Keratinocyte (primary cell): ENCODE data around the gene IL1RAPL1. TPM values are rescaled to one million over a fixed set of nuclear protein-coding genes. Genes with fewer than 3 reads are reported as not detected.

ENCODE experiments used
- DNase-seq: peaks from one replicate; pipeline ENCODE4 v3.0.0-alpha.2; 2011; ENCODE audit warnings: low read depth, missing footprints, low spot score
- FAIRE-seq: peaks from 2 replicates; lab custom pipeline; 2011; peaks lifted over from hg19 to GRCh38; lab: Jason Lieb, UNC
- H2AFZ ChIP-seq: 2 replicates; pipeline ENCODE4 v1.6.0; 2012; ENCODE audit warnings: low read length, control low read depth, inconsistent platforms; ENCODE audit not compliant: control insufficient read depth
- H3K27ac ChIP-seq: 2 replicates; pipeline ENCODE4 v1.5.1; 2011; ENCODE audit warnings: low read length; ENCODE audit not compliant: control insufficient read depth, insufficient read depth
- H3K27me3 ChIP-seq: 3 replicates; pipeline ENCODE4 v1.6.0; 2011; ENCODE audit warnings: low read length; ENCODE audit not compliant: control insufficient read depth, insufficient read depth; ENCODE audit errors: extremely low read depth
- H3K36me3 ChIP-seq, 2 experiments: 2 replicates in 1 of 2; 3 replicates in 1 of 2; pipeline ENCODE4 v1.5.1; 2011; ENCODE audit warnings: low read length in 2 of 2, mild to moderate bottlenecking in 1 of 2; ENCODE audit not compliant: control insufficient read depth in 2 of 2, insufficient read depth in 2 of 2; ENCODE audit errors: extremely low read depth in 1 of 2
- H3K4me1 ChIP-seq: 3 replicates; pipeline ENCODE4 v1.5.1; 2011; ENCODE audit warnings: low read length; ENCODE audit not compliant: control insufficient read depth, insufficient read depth; ENCODE audit errors: extremely low read depth
- H3K4me2 ChIP-seq: 3 replicates; pipeline ENCODE4 v1.6.0; 2011; ENCODE audit warnings: low read depth, low read length; ENCODE audit not compliant: control insufficient read depth, insufficient read depth; ENCODE audit errors: extremely low read depth
- H3K4me3 ChIP-seq, 3 experiments: fragments of 200-600 bp in 1 of 3; sonication (generic) in 1 of 3; 2 replicates in 2 of 3; 3 replicates in 1 of 3; pipeline ENCODE4 v1.5.1; 2011 to 2016; ENCODE audit warnings: low read length in 3 of 3, mild to moderate bottlenecking in 3 of 3, control low read depth in 2 of 3, inconsistent platforms in 1 of 3, low read depth in 1 of 3, mixed read lengths in 1 of 3, mixed run types in 1 of 3, moderate library complexity in 1 of 3; ENCODE audit not compliant: control insufficient read depth in 2 of 3, insufficient read depth in 2 of 3; ENCODE audit errors: extremely low read depth in 1 of 3
- H3K79me2 ChIP-seq: 2 replicates; pipeline ENCODE4 v1.6.0; 2012; ENCODE audit warnings: low read length; ENCODE audit not compliant: control insufficient read depth, insufficient read depth
- H3K9ac ChIP-seq: 3 replicates; pipeline ENCODE4 v1.6.0; 2011; ENCODE audit warnings: low read length; ENCODE audit not compliant: control insufficient read depth, insufficient read depth; ENCODE audit errors: extremely low read depth
- H3K9me1 ChIP-seq: 3 replicates; pipeline ENCODE4 v1.6.0; 2011; ENCODE audit warnings: low read length; ENCODE audit not compliant: control insufficient read depth, insufficient read depth; ENCODE audit errors: extremely low read depth
- H3K9me3 ChIP-seq: 2 replicates; pipeline ENCODE4 v1.5.1; 2012; ENCODE audit warnings: low read depth, low read length; ENCODE audit not compliant: control insufficient read depth
- H4K20me1 ChIP-seq: 3 replicates; pipeline ENCODE4 v1.6.0; 2011; ENCODE audit warnings: low read length; ENCODE audit not compliant: control insufficient read depth, insufficient read depth; ENCODE audit errors: extremely low read depth
- EZH2 ChIP-seq: IDR thresholded peaks from one replicate; pipeline ENCODE4 v1.6.1; 2012; ENCODE audit warnings: inconsistent platforms, mild to moderate bottlenecking, low read length, moderate library complexity
- dilution Hi-C: fragments of 300-500 bp; cut with MboI; formaldehyde crosslinking; loops from one replicate; pipeline ENCODE4 v1.7.0; 2020; ENCODE audit warnings: low sequenced_read_pairs; ENCODE audit not compliant: extremely low pct_ligation_motif_present
- polyA plus RNA-seq, 5 experiments: library from polyadenylated mRNA; depleted of rRNA in 3 of 5; stranded (reverse) in 3 of 5; stranded (forward) in 1 of 5; unstranded in 1 of 5; fragments of >200 nt; gene quantifications; 1 replicate in 1 of 5; 2 replicates in 3 of 5; 3 replicates in 1 of 5; pipeline versions ENCODE4 v1.2.1 to v1.2.3, GENCODE V29; 2011 to 2012; ENCODE audit warnings: missing spikeins in 2 of 5, low read depth in 1 of 5, low replicate concordance in 1 of 5
- TF ChIP-seq, protein P1 (sequence below), 3 experiments: IDR thresholded peaks in 1 of 3; conservative IDR thresholded peaks in 1 of 3; optimal IDR thresholded peaks in 1 of 3; 2 replicates in 2 of 3; 3 replicates in 1 of 3; pipeline versions ENCODE3 to v1.5.1; 2011; ENCODE audit warnings: low read length in 3 of 3, mild to moderate bottlenecking in 3 of 3, moderate library complexity in 2 of 3, control low read depth in 1 of 3, inconsistent platforms in 1 of 3; ENCODE audit not compliant: insufficient read depth in 2 of 3; ENCODE audit errors: extremely low read depth in 1 of 3

The IL1RAPL1 gene
- polyA plus RNA-seq, 1 donor (not counting 4 experiments of a cell fraction or from before 2014, with no cell fraction given) = 2.8 TPM

DNA sequence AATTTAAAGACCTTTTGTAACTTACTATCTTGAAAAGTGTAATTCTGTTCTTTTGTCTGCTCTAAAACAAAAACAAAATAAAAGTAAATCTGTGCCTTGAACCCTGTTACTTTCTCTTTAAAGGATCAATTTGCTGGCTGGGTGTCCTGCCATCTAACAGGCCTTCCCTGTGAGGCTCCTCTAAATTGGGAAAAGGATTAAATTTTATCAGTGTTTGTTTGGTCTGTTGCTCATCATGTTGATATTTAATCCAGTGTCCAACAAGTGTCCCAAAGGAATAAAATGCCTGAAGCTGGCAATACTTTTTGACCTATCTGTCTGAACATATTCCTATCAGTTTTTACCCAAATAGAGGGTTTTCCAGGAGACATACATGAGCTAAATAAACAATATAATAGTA is 688.7 kb downstream of the IL1RAPL1 start:
- Histone ChIP-seq H2AFZ (no peak overlapping the region), H3K4me3 (no peak overlapping the region), H3K4me1 (no peaks in the 10 kb centered on the region), H3K9ac (no peak overlapping the region), H3K9me3 (no peaks in the 10 kb centered on the region), H3K36me3 (no peaks in the 10 kb centered on the region), H3K79me2 (no peaks in the 10 kb centered on the region), H3K27ac (no peak overlapping the region), H3K4me2 (no peak overlapping the region), H3K9me1 (no peaks in the 10 kb centered on the region), H4K20me1 (no peaks in the 10 kb centered on the region), H3K27me3 (no peaks in the 10 kb centered on the region)
- DNase-seq (no peak), FAIRE-seq (no peak)
- TF ChIP-seq, protein P1, sequence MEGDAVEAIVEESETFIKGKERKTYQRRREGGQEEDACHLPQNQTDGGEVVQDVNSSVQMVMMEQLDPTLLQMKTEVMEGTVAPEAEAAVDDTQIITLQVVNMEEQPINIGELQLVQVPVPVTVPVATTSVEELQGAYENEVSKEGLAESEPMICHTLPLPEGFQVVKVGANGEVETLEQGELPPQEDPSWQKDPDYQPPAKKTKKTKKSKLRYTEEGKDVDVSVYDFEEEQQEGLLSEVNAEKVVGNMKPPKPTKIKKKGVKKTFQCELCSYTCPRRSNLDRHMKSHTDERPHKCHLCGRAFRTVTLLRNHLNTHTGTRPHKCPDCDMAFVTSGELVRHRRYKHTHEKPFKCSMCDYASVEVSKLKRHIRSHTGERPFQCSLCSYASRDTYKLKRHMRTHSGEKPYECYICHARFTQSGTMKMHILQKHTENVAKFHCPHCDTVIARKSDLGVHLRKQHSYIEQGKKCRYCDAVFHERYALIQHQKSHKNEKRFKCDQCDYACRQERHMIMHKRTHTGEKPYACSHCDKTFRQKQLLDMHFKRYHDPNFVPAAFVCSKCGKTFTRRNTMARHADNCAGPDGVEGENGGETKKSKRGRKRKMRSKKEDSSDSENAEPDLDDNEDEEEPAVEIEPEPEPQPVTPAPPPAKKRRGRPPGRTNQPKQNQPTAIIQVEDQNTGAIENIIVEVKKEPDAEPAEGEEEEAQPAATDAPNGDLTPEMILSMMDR (optimal IDR thresholded peaks at IDR 0.05 in 1 of 3, IDR thresholded peaks at IDR 0.05 in 1 of 3, conservative IDR thresholded peaks at IDR 0.05 in 1 of 3; ENCODE audit: extremely low read depth in 1 of 3, insufficient read depth in 2 of 3, low read length in 3 of 3) = no peak
- no peak for TF ChIP-seq EZH2
- dilution Hi-C loops = no loop called here

DNA sequence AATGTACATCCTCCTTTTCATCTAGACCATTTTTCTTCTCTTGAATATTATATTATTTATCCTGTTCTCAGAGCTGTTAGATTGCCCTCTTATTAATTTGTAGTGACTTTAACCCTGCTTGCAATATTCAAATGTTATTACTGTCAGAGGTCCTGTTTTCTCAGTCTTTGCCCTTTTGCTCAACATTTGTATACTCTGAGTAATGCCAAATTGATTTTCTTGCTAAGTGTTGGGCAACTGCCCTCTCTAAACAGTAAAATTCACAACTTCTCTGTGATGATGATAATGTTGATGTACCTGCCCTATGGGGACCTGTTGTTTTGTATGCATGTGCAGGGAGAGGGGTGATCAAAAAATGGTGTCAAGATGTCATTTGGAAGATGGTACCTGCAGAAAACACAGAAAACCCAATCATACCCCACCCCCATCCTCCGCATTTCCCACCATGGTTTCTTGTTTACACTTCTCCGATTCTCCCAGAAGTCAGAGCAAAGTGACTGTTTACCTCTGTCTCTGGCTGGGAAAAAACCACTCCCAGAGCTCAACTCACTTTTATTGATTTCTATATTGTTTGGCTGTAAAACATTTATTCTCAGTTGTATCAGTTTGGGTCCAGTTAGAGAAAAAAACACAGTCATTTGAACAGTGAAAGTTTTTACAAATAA is 694.0 kb downstream of the IL1RAPL1 start:
- Histone ChIP-seq H3K36me3 (no peaks in the 10 kb centered on the region), H3K4me1 (no peaks in the 10 kb centered on the region), H3K27ac (no peak overlapping the region), H3K4me3 (no peak overlapping the region), H3K27me3 (no peaks in the 10 kb centered on the region), H3K9me3 (no peaks in the 10 kb centered on the region), H3K4me2 (no peak overlapping the region), H4K20me1 (no peaks in the 10 kb centered on the region), H3K9me1 (no peaks in the 10 kb centered on the region), H2AFZ (no peak overlapping the region), H3K9ac (no peak overlapping the region), H3K79me2 (no peaks in the 10 kb centered on the region)
- TF ChIP-seq, protein P1 (optimal IDR thresholded peaks at IDR 0.05 in 1 of 3, IDR thresholded peaks at IDR 0.05 in 1 of 3, conservative IDR thresholded peaks at IDR 0.05 in 1 of 3; ENCODE audit: extremely low read depth in 1 of 3, insufficient read depth in 2 of 3, low read length in 3 of 3) = no peak
- TF ChIP-seq EZH2 = no peak
- DNase-seq (no peak), FAIRE-seq (no peak)
- dilution Hi-C loops = no loop called here
